Mesothelial cell of epicardium (in vitro differentiated cells): ENCODE results near the gene LDB2. TPM values are rescaled to one million over a fixed set of nuclear protein-coding genes. Genes with fewer than 3 reads are reported as not detected.
"Not testable (repeated sequence)": the region's sequence is repeated elsewhere in the genome, so short reads cannot be mapped to it uniquely, and the experiment has no call there.

ENCODE experiments used
- DNase-seq, 2 experiments: peaks; one replicate each; pipeline ENCODE4 v3.0.0; 2021; ENCODE audit warnings: low spot score in 2 of 2; ENCODE audit not compliant: unreplicated experiment in 2 of 2
- H3K27ac Mint-ChIP-seq: 2 replicates; pipeline ENCODE4 v1.8.0; 2021; ENCODE audit warnings: mixed read lengths
- H3K27me3 Mint-ChIP-seq: 2 replicates; pipeline ENCODE4 v1.8.0; 2021; ENCODE audit warnings: low read depth, mixed read lengths
- H3K36me3 Mint-ChIP-seq: 2 replicates; pipeline ENCODE4 v1.8.0; 2021; ENCODE audit warnings: mixed read lengths
- H3K4me1 Mint-ChIP-seq: 2 replicates; pipeline ENCODE4 v1.8.0; 2021; ENCODE audit warnings: mixed read lengths
- H3K4me3 Mint-ChIP-seq: 2 replicates; pipeline ENCODE4 v1.8.0; 2021; ENCODE audit warnings: mild to moderate bottlenecking, moderate library complexity, mixed read lengths
- H3K9me3 Mint-ChIP-seq: 2 replicates; pipeline ENCODE4 v1.8.0; 2021; ENCODE audit warnings: mixed read lengths
- CTCF ChIP-seq: fragments of 200-600 bp; sonication (generic); IDR thresholded peaks from one replicate; pipeline ENCODE4 v1.5.0; 2021; ENCODE audit warnings: antibody characterized with exemption; ENCODE audit not compliant: unreplicated experiment
- total RNA-seq: library from RNA; stranded (reverse); gene quantifications from 3 replicates; pipeline ENCODE4 v1.2.1, GENCODE V29; 2021

Gene LDB2
- total RNA-seq, 1 donor from 2014 or later: 7.6 TPM

- no peak overlapping the region for H3K4me3 Mint-ChIP-seq
- no peak for TF ChIP-seq CTCF
- H3K36me3 Mint-ChIP-seq: no peaks in the 10 kb centered on the region
- no peak overlapping the region for H3K27ac Mint-ChIP-seq
- no peak for DNase-seq
- H3K4me1 Mint-ChIP-seq: no peaks in the 10 kb centered on the region
- no peaks in the 10 kb centered on the region for H3K27me3 Mint-ChIP-seq
- H3K9me3 Mint-ChIP-seq: no peaks in the 10 kb centered on the region
Observed at GRCh38 chr4:16573206-16573605, 325.2 kb downstream of the LDB2 start.

- H3K36me3 Mint-ChIP-seq: no peaks in the 10 kb centered on the region
- no peak overlapping the region for H3K4me3 Mint-ChIP-seq
- H3K4me1 Mint-ChIP-seq: no peaks in the 10 kb centered on the region
- TF ChIP-seq CTCF: no peak
- DNase-seq: no peak
- H3K27me3 Mint-ChIP-seq: no peaks in the 10 kb centered on the region
- no peaks in the 10 kb centered on the region for H3K9me3 Mint-ChIP-seq
- no peak overlapping the region for H3K27ac Mint-ChIP-seq
Observed at GRCh38 chr4:16572631-16573030, 325.8 kb downstream of the LDB2 start.

GRCh38 chr4:16572161-16572560 lies 326.3 kb downstream of the LDB2 start:
- Mint-ChIP-seq H3K4me1 (no peaks in the 10 kb centered on the region), H3K4me3 (no peak overlapping the region), H3K27ac (peak overlapping the region; percentile 30), H3K36me3 (no peaks in the 10 kb centered on the region), H3K9me3 (no peaks in the 10 kb centered on the region), H3K27me3 (no peaks in the 10 kb centered on the region)
- no peak for DNase-seq
- no peak for TF ChIP-seq CTCF

GRCh38 chr4:16569790-16570189 lies 328.7 kb downstream of the LDB2 start:
- Mint-ChIP-seq H3K27ac (no peak overlapping the region), H3K36me3 (no peaks in the 10 kb centered on the region), H3K9me3 (no peaks in the 10 kb centered on the region), H3K4me3 (no peak overlapping the region), H3K4me1 (no peaks in the 10 kb centered on the region), H3K27me3 (no peaks in the 10 kb centered on the region)
- no peak for TF ChIP-seq CTCF
- DNase-seq: no peak

GRCh38 chr4:16557316-16557715 lies 341.1 kb downstream of the LDB2 start:
- not testable (repeated sequence) for H3K36me3 Mint-ChIP-seq, DNase-seq, H3K27ac Mint-ChIP-seq, H3K4me3 Mint-ChIP-seq, H3K4me1 Mint-ChIP-seq, H3K27me3 Mint-ChIP-seq
- peaks cover 27% of the 10 kb centered on the region for H3K9me3 Mint-ChIP-seq

GRCh38 chr4:16555156-16555555 lies 343.3 kb downstream of the LDB2 start:
- no peak for TF ChIP-seq CTCF
- Mint-ChIP-seq H3K27ac (no peak overlapping the region), H3K36me3 (peaks cover 2% of the 10 kb centered on the region), H3K27me3 (no peaks in the 10 kb centered on the region), H3K9me3 (peaks cover 21% of the 10 kb centered on the region), H3K4me1 (no peaks in the 10 kb centered on the region), H3K4me3 (no peak overlapping the region)
- no peak for DNase-seq
